NCI-H1694 (cell line): Measurements from ENCODE around the gene SDS.

Experiments
- DNase-seq: peaks from one replicate; lab custom pipeline; 2025; lab: John Stamatoyannopoulos, UW

The SDS gene

DNA sequence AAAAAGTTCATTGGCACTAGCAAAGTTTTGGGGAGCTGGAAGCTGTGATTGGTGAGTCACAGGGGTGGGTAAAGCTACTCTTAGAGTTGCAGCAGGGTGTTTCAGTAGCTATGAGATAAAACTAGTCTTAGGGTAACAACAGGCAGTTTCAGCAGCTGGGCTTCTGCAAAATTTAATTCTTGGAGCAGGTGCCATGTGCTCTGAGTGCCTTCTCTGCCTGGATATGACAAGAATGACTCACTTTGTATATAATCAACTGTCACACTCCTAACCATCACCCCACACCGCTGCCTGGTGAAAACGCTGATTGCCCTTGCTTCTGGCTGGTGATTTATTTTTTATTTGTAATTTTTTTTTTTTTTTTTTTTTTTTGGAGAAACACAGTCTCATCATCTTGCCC lies 55.8 kb downstream of the SDS start:
- no peak for DNase-seq

- no peak for DNase-seq
Observed at GRCh38 chr12:113347107-113347506, 56.6 kb downstream of the SDS start.

- DNase-seq, result no peak
Observed at GRCh38 chr12:113346353-113346752, 57.3 kb downstream of the SDS start.

- no peak for DNase-seq
Observed at GRCh38 chr12:113345318-113345717, 58.4 kb downstream of the SDS start.
